GM10266 (cell line): ENCODE results near the gene PRDM15.

Source experiments
- DNase-seq: peaks from one replicate; pipeline ENCODE4 v3.0.0; 2012; ENCODE audit errors: extremely low spot score
- TF ChIP-seq, protein P1 (sequence below): IDR thresholded peaks from 2 replicates; pipeline ENCODE4 v1.5.1; 2012; ENCODE audit warnings: mild to moderate bottlenecking, low read depth; ENCODE audit not compliant: control insufficient read depth, insufficient read depth; ENCODE audit errors: missing control alignments

The PRDM15 gene

GRCh38 chr21:41784456-41785102 lies 94.6 kb downstream of the PRDM15 start:
- TF ChIP-seq, protein P1, sequence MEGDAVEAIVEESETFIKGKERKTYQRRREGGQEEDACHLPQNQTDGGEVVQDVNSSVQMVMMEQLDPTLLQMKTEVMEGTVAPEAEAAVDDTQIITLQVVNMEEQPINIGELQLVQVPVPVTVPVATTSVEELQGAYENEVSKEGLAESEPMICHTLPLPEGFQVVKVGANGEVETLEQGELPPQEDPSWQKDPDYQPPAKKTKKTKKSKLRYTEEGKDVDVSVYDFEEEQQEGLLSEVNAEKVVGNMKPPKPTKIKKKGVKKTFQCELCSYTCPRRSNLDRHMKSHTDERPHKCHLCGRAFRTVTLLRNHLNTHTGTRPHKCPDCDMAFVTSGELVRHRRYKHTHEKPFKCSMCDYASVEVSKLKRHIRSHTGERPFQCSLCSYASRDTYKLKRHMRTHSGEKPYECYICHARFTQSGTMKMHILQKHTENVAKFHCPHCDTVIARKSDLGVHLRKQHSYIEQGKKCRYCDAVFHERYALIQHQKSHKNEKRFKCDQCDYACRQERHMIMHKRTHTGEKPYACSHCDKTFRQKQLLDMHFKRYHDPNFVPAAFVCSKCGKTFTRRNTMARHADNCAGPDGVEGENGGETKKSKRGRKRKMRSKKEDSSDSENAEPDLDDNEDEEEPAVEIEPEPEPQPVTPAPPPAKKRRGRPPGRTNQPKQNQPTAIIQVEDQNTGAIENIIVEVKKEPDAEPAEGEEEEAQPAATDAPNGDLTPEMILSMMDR: no peak
- no peak for DNase-seq

DNA sequence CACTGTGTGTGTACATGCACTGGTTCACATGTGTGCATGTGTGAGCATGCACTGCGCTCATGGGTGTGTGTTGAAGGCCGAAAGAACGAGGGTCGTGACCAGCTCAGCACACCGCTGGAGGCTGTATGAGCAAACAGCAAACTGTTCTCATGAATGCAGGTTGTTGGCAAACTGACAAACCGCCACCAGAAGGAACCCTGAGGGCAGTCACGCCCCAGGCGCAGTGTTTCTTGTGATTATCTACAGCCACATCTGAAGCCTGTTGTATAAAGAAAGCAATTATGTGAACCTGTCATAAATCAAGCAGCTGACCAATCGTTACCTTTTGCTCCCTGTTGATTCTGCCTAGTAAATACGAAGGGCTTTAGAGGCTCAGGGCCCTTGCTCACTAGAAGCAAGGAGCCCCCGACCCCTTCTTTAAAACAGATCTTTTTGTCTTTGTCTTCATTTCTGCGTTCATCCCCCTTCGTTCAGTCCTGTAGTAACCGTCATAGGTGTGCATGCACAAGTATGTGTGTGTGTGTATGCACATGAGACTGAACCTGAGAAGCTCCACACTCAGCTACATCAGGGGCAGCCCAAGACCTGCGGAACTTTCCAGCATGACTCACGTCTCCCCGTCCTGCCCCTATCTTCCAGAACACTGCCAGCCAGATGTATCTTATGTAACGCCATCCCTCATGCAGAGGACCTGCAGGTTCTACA lies 95.5 kb downstream of the PRDM15 start:
- TF ChIP-seq, protein P1: no peak
- DNase-seq: no peak

GRCh38 chr21:41781050-41781410 lies 98.1 kb downstream of the PRDM15 start:
- DNase-seq: no peak
- TF ChIP-seq, protein P1: no peak

- DNase-seq: no peak
- TF ChIP-seq, protein P1: no peak
These were observed 98.7 kb downstream of the PRDM15 start for GRCh38 chr21:41780337-41781049.

GRCh38 chr21:41779659-41780058 lies 99.5 kb downstream of the PRDM15 start:
- TF ChIP-seq, protein P1: no peak
- no peak for DNase-seq

GRCh38 chr21:41778930-41779600 lies 100.1 kb downstream of the PRDM15 start:
- no peak for DNase-seq
- TF ChIP-seq, protein P1: no peak
